ENCODE measurements around the gene TCF19.

DNA sequence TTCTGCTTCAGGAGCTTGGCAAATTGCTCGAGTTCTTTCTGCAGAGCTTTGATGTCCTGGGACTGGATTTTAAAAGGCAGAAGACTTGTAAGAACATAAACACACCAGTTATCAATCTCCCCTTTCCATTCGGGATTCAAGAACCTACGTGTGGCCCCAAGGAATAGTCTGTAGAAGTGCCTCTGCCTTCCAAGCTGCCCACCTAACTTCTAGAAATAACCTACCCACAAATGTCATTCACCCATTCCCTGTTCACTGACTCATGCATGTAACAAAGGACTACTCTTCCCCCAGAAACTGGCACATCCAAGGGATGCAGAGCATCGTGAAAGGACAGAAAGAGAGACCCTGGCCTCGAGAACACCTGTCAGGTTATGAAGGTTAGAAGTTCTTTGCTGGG lies 7.6 kb downstream of the TCF19 start:
- TF ChIP-seq POLR2AphosphoS5 (IDR thresholded peaks at IDR 0.05): no peak
- no peak for TF ChIP-seq POLR2A (IDR thresholded peaks at IDR 0.05; ENCODE audit: low read depth)
- TF ChIP-seq, protein P1, sequence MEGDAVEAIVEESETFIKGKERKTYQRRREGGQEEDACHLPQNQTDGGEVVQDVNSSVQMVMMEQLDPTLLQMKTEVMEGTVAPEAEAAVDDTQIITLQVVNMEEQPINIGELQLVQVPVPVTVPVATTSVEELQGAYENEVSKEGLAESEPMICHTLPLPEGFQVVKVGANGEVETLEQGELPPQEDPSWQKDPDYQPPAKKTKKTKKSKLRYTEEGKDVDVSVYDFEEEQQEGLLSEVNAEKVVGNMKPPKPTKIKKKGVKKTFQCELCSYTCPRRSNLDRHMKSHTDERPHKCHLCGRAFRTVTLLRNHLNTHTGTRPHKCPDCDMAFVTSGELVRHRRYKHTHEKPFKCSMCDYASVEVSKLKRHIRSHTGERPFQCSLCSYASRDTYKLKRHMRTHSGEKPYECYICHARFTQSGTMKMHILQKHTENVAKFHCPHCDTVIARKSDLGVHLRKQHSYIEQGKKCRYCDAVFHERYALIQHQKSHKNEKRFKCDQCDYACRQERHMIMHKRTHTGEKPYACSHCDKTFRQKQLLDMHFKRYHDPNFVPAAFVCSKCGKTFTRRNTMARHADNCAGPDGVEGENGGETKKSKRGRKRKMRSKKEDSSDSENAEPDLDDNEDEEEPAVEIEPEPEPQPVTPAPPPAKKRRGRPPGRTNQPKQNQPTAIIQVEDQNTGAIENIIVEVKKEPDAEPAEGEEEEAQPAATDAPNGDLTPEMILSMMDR (IDR thresholded peaks at IDR 0.05): no peak
- no peak for TF ChIP-seq EP300 (IDR thresholded peaks at IDR 0.05)

All from esophagus muscularis mucosa (tissue), 4 donors.